Measurements from ENCODE around the gene PFKFB2.

DNA sequence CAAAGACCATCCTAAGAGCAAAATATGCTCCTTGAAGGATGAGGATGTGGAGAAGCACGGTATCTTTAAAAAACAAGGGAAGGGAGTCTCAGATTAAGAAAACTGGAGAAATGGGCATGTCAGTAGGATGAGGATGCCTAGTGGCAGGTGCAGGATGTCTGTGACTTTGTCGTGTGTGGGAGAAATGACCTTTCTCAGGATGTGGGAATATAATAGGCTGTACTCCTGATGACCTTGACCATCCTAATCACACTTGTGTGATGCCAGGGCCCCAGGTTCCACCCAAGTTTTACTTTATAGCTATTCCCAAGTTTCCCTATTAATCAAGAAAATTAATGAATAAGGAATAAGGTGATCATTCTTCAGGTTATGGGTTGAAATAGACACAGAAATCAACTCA, 33.4 kb upstream of the PFKFB2 start:
- TF ChIP-seq CTCF (IDR thresholded peaks at IDR 0.05) (no peak), EZH2 (IDR thresholded peaks at IDR 0.05; ENCODE audit: borderline replicate concordance, insufficient read depth, low read depth, low read length, poor library complexity, severe bottlenecking) (no peak)

Data from B cell (primary cell).